HG03159 (cell line): ENCODE measurements around the gene TMEM39A.

ENCODE experiments used
- ATAC-seq: cut with Tn5 transposase; IDR thresholded peaks from one replicate; pipeline ENCODE4 v1.9.1; 2021; ENCODE audit warnings: mild to moderate bottlenecking, moderate library complexity; ENCODE audit not compliant: unreplicated experiment

Gene TMEM39A

GRCh38 chr3:119457246-119457645 is 6.2 kb downstream of the TMEM39A start:
- ATAC-seq, result no peak

GRCh38 chr3:119456469-119456868 is 6.9 kb downstream of the TMEM39A start:
- ATAC-seq, result no peak

- ATAC-seq, result no peak
Measured at GRCh38 chr3:119453822-119454221, 9.6 kb downstream of the TMEM39A start.

GRCh38 chr3:119444590-119444989 is 18.8 kb downstream of the TMEM39A start:
- ATAC-seq, result no peak

GRCh38 chr3:119443179-119443578 is 20.2 kb downstream of the TMEM39A start:
- no peak for ATAC-seq

- no peak for ATAC-seq
Measured at GRCh38 chr3:119437691-119438258, 25.6 kb downstream of the TMEM39A start.

- no peak for ATAC-seq
Measured at GRCh38 chr3:119436977-119437376, 26.4 kb downstream of the TMEM39A start.

- ATAC-seq, result no peak
Measured at GRCh38 chr3:119434703-119435102, 28.7 kb downstream of the TMEM39A start.

- ATAC-seq, result no peak
Measured at GRCh38 chr3:119433613-119434325, 29.6 kb downstream of the TMEM39A start.

- no peak for ATAC-seq
Measured at GRCh38 chr3:119428538-119428937, 34.9 kb downstream of the TMEM39A start.

GRCh38 chr3:119427669-119428068 is 35.7 kb downstream of the TMEM39A start:
- ATAC-seq, result no peak

GRCh38 chr3:119420196-119420595 is 43.2 kb downstream of the TMEM39A start:
- no peak for ATAC-seq

GRCh38 chr3:119418641-119419040 is 44.8 kb downstream of the TMEM39A start:
- no peak for ATAC-seq

- no peak for ATAC-seq
Measured at GRCh38 chr3:119417771-119418512, 45.5 kb downstream of the TMEM39A start.

- no peak for ATAC-seq
Measured at GRCh38 chr3:119416873-119417272, 46.5 kb downstream of the TMEM39A start.

GRCh38 chr3:119413603-119414280 is 49.7 kb downstream of the TMEM39A start:
- no peak for ATAC-seq

GRCh38 chr3:119409844-119410243 is 53.6 kb downstream of the TMEM39A start:
- no peak for ATAC-seq

- ATAC-seq, result no peak
Measured at GRCh38 chr3:119408243-119408950, 55.0 kb downstream of the TMEM39A start.

- ATAC-seq, result no peak
Measured at GRCh38 chr3:119405315-119405714, 58.1 kb downstream of the TMEM39A start.

- no peak for ATAC-seq
Measured at GRCh38 chr3:119403201-119403600, 60.2 kb downstream of the TMEM39A start.

GRCh38 chr3:119402791-119403190 is 60.6 kb downstream of the TMEM39A start:
- no peak for ATAC-seq
